AG09309 (cell line): ENCODE results near the gene RIN3.

Experiments used
- DNase-seq: peaks from one replicate; pipeline ENCODE4 v3.0.0-alpha.2; 2010; ENCODE audit warnings: low read depth
- H3K4me3 ChIP-seq: 2 replicates; pipeline ENCODE4 v1.5.1; 2011; ENCODE audit warnings: mild to moderate bottlenecking, low read depth, low read length, moderate library complexity; ENCODE audit not compliant: control insufficient read depth
- TF ChIP-seq, protein P1 (sequence below): IDR thresholded peaks from 2 replicates; pipeline ENCODE4 v1.5.1; 2011; ENCODE audit warnings: mild to moderate bottlenecking, low read depth, low read length, inconsistent platforms; ENCODE audit not compliant: insufficient read depth, control insufficient read depth; ENCODE audit errors: missing control alignments

The RIN3 gene

DNA sequence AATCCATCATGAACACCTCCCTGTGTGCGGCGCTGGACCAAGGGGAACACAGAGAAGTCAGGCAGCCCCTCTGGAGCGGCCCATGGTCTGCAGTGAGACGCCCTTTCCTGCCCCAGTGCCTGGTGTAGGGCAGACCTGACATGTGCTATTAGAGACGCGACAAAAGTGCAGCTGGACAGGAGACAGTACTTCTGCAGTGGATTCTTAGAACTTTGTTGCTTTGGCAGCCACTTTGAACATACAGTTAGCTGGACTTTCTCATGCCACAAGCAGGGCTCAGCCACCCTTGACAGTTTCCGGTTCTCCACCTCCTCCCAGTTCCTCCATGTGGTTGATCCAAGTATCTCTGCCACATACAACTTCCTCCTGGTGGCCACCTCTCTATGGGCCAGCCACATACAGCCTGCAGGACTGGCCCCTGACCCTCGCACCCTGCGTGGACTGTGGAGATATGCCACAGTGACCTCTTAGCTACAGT lies 188.9 kb downstream of the RIN3 start:
- DNase-seq: no peak

DNA sequence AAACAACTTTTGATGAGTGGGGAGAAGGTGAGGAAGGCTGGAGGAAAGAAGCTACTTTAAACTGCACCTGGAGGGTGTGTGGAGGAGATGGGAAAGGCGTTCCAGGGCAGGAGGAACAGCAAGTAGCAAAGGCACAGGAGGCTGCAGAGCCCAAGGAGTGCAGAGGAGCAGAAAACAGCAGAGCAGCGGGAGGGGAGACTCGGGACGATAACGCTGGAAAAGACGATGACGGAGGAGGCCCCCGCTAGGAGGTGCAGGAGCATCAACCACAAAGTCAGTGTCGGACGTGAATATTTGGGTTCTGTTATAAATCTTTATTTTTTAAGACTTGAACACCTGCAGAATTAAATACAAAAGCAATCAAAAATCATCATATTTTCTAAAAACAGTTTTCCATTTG lies 189.9 kb downstream of the RIN3 start:
- TF ChIP-seq, protein P1, sequence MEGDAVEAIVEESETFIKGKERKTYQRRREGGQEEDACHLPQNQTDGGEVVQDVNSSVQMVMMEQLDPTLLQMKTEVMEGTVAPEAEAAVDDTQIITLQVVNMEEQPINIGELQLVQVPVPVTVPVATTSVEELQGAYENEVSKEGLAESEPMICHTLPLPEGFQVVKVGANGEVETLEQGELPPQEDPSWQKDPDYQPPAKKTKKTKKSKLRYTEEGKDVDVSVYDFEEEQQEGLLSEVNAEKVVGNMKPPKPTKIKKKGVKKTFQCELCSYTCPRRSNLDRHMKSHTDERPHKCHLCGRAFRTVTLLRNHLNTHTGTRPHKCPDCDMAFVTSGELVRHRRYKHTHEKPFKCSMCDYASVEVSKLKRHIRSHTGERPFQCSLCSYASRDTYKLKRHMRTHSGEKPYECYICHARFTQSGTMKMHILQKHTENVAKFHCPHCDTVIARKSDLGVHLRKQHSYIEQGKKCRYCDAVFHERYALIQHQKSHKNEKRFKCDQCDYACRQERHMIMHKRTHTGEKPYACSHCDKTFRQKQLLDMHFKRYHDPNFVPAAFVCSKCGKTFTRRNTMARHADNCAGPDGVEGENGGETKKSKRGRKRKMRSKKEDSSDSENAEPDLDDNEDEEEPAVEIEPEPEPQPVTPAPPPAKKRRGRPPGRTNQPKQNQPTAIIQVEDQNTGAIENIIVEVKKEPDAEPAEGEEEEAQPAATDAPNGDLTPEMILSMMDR: no peak
- DNase-seq: no peak
- no peak overlapping the region for H3K4me3 ChIP-seq

More for the DNA sequence above, 188.9 kb downstream of the RIN3 start:
- TF ChIP-seq, protein P1: no peak
- H3K4me3 ChIP-seq: no peak overlapping the region

DNA sequence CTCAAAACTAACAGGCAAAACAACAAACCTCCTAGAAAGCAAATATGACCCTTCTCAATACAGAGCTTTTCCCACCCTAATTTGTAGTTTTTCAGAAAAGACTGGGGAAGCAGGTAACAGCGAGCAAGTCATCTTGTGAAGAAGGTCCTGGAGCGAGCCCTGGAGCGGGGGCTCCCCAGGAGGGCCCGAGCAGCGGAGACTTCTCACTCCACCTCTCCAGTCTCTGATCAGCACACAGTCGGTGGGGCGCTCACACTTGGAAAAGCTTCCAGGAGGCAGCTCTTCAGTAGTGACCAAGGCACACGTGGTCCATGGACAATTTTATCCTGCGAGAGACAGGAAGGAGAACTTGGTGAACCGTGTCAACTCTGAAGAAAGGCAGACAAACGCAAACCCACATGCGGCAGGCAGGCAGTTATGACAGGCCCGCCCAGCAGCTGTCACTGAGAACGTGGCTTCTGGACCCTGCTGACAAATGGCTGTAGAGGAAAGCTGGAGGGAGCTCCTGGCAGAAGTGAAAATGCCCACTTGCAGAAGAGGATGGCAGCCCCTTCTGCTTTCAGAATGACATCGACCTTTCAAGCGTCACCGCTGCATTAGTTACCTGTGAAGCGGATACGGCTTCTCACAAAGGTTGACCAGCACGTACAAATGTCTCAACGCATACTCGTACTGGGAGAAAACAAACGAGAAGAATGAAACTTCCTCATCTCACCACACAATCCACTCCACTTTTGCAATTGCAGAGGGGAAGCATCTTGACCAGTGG lies 190.6 kb downstream of the RIN3 start:
- H3K4me3 ChIP-seq: no peak overlapping the region
- no peak for DNase-seq
- TF ChIP-seq, protein P1: no peak

DNA sequence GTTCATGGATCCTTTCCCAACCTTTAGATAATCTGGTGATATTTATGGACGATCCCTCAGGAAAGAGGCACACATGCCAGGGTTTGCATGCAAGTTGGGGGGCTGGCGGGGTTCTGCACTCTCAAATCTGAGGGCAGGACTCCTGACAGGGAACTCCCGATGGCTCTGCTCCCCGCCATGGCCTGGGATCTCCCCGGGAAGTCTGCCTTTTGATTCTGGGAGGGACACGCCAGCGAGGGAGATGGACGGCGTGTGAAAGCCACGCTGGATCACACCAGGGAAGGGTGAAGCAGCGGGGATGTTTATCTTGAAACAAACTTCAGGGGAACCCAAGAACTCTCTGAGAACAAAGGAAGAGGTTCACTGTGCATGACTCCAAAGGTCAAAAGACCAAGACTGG lies 191.2 kb downstream of the RIN3 start:
- no peak overlapping the region for H3K4me3 ChIP-seq
- TF ChIP-seq, protein P1: no peak
- no peak for DNase-seq

DNA sequence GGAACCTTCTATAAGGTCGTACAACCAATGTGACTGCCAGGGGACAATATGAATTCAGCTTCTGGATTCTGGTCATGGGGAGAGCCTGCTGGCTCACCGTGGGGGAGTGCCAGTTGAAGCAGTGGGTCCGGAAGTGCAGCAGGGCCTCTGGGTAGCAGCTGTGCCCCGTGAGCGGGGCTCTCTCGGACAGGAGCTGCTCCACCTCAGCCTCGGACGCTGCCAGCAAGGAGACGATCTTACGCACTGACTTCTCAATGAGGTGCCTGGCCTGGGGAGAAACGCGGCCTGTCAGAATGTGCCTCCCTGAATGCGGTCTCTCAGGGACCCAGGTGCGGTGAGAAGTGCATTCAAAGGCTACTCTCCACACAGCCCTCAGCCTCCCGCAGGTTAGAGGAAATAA lies 192.8 kb downstream of the RIN3 start:
- TF ChIP-seq, protein P1: no peak
- no peak for DNase-seq
- no peak overlapping the region for H3K4me3 ChIP-seq

DNA sequence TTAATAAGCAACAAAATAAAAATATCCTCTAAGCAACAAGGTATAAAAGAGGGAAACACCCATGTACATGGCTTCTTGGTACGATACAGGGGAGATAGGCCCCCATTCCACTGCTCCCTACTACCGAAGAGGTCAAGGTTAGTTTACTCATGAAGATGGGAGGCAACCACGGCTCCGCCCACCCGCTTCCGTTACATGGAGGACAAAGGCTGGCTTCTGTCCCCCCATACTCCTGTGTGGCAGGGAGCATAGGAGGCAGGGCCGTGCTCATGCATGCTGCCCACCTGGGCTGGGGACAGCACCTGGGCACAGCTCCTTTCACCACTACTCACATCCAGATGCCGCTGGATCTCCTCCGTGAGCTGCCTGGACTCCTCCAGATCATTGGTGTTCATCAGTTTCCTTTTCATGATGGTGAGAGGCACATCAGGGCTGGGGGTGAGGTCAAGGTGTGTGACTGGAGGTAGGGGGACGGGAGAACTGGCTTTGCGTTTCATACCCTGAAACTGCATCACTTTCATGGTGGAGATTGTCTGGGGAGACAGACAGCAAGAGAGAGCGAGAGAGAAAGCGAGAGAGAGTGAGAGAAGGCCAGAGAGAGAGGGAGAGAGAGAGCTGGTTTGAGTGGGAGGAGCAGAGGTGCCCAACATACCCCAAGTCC lies 195.9 kb downstream of the RIN3 start:
- DNase-seq: no peak
- H3K4me3 ChIP-seq: no peak overlapping the region
- TF ChIP-seq, protein P1: no peak
